HG02885 (cell line): ENCODE measurements around the gene C22orf15.
"Not testable (repeated sequence)": the region's sequence is repeated elsewhere in the genome, so short reads cannot be mapped to it uniquely, and the experiment has no call there.

ENCODE experiments used
- ATAC-seq: cut with Tn5 transposase; IDR thresholded peaks from one replicate; pipeline ENCODE4 v1.9.1; 2021; ENCODE audit warnings: mild to moderate bottlenecking; ENCODE audit not compliant: unreplicated experiment, poor library complexity

The C22orf15 gene, protein sequence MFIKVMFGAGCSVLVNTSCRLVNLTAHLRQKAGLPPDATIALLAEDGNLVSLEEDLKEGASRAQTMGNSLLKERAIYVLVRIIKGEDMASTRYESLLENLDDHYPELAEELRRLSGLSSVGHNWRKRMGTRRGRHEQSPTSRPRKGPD

DNA sequence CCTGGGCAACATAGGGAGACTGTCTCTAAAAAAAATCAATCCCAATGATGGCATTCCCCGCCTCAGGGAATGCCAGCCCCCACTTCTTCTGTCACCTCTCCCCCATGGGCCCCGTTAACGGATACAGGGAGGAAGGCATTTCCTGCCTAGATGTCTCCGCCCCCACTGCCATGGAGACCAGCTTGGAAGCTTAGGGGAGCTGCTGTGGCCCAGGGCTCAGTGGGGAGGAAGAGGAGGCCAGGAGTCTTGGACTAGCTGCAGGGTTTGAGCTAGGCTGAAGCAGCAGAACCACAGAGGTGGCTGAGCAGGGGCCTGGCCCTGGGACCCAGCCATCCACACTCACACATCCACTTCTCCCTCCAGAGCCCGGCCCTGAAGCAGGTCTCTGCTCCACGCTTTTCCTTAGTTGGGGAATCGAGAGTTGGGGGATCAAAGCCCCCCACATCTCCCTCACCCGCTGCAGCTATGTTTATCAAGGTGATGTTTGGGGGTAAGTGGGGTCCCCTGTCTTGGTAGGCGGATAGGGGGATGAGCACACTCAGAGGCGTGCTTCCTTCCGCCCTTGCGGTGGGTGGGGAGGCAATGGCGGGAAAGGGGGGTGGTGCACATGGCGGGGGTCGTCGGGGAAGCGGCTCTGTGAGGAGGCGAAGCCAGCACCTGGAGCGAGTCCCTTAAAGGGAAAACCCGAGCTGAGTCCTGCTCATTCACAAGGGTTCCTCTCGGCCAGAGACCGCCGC, at the start of gene C22orf15:
TSS of gene C22orf15 (plus strand) at position 149 of the 737 bp plus-strand sequence. CDS start at position 466, 317 bp downstream.
- ATAC-seq, result no peak

DNA sequence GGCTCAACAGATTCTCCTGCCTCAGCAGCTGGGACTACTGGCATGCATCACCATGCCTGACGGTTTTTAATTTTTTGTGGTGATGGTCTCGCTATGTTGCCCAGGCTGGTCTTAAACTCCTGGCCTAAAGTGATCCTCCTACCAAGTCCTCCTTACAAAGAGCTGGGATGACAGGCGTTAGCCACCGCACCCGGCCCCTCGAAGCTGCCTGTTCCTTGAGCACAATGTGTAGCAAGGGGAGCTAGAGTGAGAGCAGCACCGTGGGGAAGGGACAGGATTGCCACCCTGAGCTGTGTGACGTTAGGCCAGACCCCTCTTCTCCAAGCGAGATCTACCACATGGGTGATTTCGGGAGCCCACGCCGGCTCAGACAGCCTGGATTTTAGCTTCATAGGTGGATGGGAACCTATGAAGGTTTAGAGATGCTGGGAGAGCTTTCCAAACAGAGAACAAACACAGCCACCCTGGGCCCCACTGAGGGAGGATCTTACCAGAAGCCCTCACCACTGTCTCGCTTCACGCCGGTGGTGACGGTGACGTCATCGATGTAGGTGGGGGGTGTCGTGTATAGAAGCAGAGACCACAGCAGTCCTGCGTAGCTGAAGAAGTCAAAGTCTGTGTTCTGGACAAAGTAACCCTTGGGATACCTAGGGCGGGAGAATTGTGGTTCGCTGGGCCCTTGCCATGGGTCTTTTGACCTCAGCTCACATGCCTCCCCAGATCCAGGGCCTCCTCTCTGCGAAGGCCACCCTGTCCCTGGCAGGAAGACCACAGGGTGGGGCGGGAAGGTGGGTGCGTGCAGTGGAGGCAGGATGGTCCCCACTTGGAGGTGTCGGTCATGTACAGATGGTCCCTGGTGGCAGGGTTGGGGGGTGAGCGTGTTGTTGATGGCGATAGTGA, 48.8 kb upstream of the C22orf15 start:
- no peak for ATAC-seq

DNA sequence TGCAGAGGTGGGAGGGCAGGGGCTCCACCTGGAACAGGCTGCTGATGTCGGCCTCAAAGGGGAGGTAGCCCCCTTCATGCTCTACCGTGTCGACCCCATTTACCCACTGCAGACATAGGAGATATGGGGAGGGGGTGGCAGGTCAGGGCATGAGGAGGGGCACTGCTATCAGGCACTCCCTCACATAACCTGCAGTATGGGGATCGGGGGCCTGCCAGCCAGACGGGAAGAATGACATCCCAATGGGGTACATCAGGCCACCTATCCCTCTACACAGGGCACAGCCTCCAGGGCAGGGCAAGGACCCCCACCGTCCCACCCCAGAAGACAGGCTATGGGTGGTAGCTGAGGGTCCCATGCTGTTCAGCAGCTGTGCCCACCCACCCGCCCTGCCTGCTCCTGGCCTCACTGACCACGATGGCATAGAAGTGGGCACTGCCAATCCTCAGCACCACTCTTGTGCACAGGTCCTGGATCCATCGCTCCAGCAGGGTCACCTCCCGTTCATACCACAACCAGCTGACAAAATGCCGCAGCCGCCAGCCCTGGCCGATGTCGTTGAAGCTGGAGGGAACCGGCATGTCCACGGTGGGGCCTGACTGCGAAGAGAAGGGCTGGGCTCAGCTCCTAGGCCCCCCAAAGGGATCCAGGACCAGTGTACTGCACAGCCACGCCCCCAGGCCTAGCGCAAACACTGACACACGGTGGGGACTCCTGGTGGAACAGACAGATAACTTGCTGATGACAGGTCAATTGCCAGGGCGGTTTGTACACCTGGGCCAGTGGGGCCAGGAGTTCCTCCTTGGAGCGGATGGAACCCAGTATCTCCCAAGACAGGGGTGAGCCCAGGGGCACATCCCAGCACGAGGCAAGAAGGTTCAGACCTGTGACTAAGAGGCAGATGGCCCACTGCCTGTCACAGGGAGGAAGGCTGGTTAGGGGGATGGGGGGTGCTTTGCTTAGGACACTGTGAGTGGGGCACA, 47.9 kb upstream of the C22orf15 start:
- no peak for ATAC-seq

DNA sequence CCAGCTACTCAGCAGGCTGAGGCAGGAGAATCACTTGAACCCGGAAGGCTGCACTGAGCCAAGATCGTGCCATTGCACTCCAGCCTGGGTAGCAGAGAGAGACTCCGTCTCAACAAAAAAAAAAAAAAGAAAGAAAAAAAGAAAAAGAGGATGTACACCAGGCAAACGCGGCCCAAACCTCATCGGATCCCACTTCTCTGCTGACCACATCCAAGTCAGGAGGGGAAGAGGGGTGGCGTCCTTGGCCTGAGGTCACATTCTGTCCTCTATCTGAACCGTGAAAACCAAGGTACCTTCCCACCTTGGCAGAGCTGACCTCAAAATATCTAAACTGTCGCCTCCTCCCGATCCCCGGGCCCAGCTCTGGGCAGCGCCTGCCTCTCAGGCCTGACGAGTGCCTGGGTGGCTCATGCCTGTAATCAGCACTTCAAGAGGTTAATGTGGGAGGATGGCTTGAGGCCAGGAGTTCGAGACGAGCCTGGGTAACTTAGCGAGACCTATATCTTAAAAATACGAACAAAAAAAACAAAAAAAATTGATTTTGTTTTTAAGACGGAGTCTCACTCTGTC, 46.9 kb upstream of the C22orf15 start:
- ATAC-seq, result no peak

DNA sequence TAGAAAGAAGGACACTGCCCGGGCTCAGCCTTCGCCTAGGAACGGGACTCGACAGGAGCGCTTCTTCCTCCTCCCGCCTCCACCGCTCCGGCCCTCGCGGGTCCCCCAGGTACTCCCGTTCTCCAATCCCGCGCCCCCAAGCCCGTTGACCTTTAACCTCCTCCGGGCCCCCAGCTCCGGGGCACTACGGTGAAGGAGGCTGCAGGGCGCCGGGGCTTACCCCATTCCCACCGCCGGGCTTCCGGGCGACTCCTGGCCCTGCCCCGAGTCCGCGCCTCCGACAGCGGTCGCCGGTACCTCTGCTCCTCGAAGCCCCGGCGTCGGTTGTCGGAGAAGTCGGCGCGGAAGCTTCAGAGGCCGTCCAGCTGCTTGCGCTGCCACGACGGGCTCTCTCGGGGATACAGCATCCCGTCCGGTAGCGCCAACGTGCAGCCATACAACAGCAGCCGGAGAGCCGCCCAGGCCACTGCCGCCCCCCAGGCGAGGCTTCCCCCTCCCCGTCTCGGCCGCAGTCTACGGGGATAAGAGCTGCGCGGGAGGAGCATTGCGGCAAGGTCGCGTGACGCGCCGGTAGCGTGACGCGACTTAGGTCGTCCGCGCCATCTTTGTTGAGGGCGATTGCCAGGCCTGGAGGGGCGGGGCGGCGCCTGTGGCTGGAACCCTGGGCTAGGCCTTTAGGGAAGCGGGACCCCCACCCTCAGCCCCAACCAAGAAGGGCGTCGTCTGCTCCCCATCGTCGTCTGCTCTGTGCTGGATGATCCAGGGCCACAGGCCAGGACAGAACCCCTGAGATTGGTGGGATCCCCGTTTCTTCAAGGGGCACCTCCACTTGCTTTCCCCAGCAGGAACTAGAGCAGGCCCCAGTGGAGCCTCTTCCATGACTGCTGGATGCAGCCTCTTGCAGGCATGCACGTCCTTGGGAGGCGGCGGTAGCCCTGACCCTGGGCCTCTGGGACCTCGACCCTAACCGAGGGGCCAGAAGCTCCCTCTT, 45.7 kb upstream of the C22orf15 start:
- ATAC-seq, result peak; percentile 86

DNA sequence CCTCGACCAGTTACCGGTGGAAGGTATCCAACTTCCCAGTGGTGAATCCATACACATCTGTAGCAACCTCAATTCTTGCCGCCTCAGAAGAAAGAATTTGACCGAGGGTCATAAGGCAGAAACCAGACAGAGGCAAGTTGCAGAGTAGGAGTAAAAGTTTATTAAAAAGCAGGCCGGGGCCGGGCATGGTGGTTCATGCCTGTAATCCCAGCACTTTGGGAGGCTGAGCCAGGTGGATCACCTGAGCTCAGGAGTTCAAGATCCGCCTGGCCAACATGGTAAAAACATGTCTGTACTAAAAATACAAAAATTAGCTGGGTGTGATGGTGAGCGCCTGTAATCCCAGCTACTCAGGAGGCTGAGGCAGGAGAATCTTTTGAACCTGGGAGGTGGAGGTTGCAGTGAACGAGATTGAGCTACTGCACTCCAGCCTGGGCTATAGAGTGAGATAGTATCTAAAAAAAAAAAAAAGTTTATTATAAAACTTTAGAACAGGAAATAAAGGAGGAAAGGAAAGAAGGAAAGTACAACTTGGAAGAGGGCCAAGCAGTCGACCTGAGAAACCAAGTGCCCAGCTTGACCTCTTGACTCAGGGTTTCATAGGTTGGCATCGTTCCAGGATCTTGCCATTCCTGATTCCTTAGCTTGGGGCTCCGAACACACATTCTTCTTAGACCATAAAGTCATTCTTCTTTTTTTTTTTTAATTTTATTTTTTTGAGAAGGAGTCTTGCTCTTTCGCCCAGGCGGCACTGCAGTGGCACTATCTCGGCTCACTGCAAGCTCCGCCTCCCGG, 44.2 kb upstream of the C22orf15 start:
- no peak for ATAC-seq

DNA sequence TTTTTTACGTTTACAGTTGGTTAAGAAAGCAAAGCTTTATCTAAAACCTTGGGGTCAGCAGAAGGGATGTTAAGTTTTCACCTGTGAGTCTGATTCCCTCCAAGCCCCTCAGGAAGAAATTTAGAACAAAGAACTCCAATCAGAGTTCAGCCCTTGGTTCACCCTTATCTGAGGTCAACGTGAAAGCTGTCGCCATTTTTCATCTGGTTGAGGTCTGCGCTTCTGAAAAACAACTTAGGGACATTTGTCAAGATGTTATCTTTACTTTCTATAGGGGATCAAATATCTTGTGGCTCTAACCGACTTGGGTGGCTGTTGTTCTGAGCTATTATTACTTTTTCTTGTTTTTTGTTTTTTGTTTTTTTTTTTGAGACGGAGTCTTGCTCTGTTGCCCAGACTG, 41.9 kb upstream of the C22orf15 start:
- no peak for ATAC-seq

DNA sequence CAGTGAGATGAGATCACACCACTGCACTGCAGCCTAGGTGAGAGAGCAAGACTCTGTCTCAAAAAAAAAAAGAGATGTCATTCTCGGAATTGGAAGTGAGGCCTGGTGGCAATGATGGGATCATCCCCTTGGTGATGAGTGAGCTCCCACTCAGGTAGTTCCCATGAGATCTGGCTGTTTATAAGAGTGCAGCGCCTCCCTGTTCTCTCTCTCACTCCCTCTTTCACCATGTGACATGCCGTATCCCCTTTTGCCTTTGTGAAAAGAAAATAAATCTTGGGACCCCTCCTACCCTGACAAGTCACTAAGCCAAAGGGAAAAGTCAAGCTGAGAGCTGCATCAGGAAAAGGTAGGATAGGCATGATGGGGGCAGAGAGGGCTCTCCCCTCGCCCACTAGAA, 40.6 kb upstream of the C22orf15 start:
- no peak for ATAC-seq

DNA sequence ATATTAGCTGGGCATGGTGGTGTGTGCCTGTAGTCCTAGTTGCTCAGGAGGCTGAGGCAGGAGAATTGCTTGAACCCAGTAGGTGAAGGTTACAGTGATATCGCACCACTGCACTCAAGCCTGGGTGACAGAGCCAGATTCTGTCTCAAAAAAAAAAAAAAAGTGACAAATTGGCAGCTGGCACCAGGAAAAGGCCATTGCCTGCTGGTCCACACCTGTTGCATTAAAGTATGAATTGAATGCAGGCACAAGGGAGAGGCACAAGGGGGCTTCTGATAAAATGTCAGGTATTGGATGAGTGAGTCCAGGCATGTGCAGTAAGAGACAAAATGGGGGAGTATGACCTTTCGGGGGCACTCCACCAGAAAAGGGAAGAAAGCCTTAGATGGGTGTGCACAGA, 40.1 kb upstream of the C22orf15 start:
- ATAC-seq, result no peak

DNA sequence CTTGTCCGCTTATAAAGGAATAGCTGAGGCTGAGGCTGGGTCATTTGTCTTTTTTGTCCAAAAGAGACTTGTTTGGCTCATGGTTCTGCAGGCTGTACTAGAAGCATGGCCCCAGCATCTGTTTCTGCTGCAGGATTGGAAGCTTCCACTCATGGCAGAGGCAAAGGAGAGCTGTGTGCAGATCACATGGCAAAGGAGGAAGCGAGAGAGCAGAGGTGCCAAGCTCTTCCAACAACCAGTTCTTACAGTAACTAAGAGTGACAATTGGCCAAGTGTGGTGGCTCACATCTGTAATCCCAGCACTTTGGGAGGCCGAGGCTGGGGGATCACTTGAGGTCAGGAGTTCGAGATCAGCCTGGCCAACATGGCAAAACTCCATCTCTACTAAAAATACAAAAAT, 34.7 kb upstream of the C22orf15 start:
- ATAC-seq, result not testable (repeated sequence)

DNA sequence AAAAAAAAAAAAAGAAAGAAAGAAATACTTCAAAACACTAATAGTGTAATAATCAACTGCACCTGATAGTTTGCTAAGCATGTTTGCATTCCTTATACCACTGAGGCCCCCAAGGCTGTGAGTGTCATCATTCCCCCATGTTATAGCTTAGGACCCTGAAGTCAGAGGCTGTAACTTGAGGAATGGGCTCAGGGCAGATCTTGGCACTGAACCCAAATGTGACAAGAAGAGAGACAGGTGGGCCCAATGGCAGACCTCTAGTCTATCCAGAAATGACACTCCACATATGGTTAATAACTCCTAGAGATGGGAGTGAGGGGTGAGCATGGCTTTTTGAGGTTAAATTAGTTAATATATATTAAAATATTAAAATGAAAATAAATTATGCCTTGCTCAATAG, 25.1 kb upstream of the C22orf15 start:
- no peak for ATAC-seq

DNA sequence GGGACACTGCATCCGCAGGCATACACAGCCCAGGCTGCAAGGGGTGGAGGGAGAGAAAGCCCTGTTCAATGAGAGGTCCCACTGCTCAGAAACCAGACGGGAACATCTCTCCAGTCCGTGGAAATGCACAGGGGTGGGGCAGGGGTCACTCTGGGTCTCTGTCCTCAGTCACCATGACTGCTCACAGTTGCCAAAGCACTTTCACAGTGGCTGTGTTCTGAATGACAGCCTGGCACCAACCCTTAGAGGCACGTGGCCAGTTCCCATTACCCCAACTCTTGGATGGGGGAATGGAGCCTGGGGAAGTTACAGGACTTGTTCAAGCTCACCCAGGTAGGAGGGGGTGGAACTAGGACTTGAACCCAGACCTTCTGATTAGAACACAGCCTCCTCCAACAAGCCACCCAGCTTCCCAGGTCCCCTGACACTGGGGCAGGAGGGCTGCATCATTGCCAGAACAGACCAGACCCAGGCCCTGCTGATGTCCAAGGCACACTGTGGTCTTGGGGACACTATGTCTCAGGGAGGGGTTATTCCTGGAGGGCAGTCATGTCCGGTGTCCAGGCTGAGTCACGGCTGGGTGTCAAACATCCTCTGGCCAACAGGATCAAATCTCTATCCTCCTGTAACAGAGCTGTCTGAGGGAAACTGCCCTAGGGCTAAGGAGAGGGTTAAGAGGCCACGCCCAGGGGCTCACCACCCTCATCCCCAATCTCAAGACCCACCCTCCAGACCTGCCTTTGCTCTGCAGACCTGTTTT, 20.1 kb upstream of the C22orf15 start:
- ATAC-seq, result no peak

DNA sequence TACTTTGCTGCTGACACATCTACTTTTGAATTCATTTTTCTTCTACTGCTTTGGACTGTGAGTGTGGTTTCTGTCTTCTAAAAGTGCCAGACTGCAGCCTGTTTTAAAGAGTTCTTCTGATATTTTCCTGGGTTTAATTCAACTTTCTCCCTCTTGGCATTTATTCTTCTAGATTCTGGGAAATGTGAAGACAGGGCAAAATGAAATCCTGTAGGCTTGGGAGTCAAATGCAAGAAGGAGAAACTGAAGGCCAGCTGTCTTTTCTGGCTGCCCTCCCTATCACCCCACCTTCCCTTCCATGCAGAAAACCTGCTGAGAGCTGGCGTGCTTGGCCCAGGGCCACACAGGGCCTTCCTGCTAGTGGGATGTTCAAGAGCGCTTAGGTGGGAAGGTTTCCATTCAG, 19.5 kb upstream of the C22orf15 start:
- no peak for ATAC-seq

DNA sequence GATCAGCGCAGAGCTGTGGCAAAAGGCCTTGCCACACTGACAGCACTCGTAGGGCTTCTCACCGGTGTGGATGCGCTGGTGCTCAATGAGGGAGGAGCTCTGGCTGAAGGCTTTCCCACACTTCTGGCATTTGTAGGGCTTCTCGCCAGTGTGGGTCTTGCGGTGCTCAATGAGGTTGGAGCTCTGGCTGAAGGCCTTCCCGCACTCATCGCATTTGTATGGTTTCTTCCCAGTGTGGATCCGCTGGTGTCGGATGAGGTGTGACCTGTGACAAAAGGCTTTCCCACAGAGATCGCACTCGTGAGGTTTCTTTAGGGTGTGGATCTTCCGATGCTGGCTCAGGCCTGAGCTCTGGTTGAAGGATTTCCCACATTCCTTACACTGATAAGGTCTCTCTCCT, 18.8 kb upstream of the C22orf15 start:
- no peak for ATAC-seq

DNA sequence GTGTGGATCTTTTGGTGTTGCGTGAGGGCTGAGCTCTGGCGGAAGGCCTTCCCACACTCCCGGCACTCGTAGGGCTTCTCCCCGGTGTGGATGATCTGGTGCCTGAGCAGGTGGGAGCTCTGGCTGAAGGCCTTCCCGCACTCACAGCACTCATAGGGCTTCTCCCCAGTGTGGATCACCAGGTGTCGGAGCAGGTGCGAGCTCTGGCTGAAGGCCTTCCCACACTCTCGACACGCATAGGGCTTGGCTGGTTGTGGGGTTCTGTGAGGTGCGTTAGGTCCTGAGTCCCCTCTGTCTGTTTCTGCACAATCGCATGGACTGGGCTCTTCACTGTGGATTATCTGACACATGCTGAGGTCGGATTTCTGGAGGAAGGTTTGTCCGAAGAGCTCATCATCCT, 18.3 kb upstream of the C22orf15 start:
- no peak for ATAC-seq

DNA sequence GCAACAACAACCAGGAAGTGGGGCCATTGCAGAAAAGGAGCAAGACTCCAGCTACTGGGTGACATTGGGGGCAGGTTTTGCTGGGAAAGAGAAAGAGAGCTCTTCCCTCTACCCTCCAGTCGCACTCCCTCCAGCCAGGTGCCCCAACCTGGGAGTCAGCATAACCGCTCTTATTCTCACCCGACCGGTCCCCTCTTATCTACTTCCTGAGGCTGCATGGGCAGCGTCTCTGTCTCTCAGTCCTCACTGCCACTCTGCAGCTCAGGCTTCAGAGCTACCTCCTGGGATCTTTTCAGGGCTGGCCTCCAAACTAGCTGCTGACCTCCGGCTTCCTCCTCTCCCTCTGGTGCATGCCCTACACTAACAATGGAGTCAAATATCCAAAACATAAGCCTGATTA, 17.0 kb upstream of the C22orf15 start:
- no peak for ATAC-seq

DNA sequence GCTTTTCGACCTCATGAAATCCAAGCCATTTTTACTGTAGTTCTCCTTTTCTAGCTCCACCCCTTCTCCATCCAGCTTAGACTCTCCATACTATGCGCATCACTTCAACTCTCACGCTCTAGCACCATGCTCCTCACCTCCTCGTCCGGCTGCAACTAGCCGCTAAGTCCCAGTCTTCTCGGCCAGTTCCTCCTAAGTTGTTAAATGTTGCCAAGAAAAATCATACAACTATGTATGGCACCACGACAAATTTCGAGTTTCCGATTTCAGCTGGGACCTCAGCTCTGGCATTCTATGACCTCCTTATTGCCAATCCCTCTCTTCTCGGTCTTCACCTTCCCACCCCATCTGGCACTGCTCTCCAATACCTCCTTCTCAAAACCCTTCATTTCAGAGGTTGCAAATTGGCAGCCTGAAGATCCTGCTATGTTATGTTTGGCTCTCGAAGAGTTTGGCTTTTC, 12.9 kb upstream of the C22orf15 start:
- ATAC-seq, result no peak
